Adipocyte (in vitro differentiated cells): ENCODE results near the gene SPC25.

Experiments
- DNase-seq: peaks from one replicate; pipeline ENCODE4 v3.0.0-alpha.2; 2015; ENCODE audit warnings: low read depth
- H3K27me3 ChIP-seq: replicated peaks from 2 replicates; pipeline ENCODE4 v1.7.0; 2013; ENCODE audit warnings: mild to moderate bottlenecking, low read length, moderate library complexity; ENCODE audit not compliant: control insufficient read depth, insufficient read depth
- H3K36me3 ChIP-seq: 2 replicates; pipeline ENCODE4 v1.7.0; 2013; ENCODE audit warnings: low read length, mild to moderate bottlenecking, moderate library complexity; ENCODE audit not compliant: control insufficient read depth, insufficient read depth, severe bottlenecking
- H3K4me1 ChIP-seq: 2 replicates; pipeline ENCODE4 v1.7.0; 2013; ENCODE audit warnings: mild to moderate bottlenecking, low read length, moderate library complexity; ENCODE audit not compliant: control insufficient read depth, insufficient read depth
- H3K4me3 ChIP-seq: 2 replicates; pipeline ENCODE4 v1.7.0; 2013; ENCODE audit warnings: mild to moderate bottlenecking, low read length, moderate library complexity
- H3K9ac ChIP-seq: 2 replicates; pipeline ENCODE4 v1.7.0; 2013; ENCODE audit warnings: mild to moderate bottlenecking, low read length, moderate library complexity
- H3K9me3 ChIP-seq: 2 replicates; pipeline ENCODE4 v1.7.0; 2013; ENCODE audit warnings: mild to moderate bottlenecking, low read length, moderate library complexity; ENCODE audit not compliant: control insufficient read depth

SPC25 gene

DNA sequence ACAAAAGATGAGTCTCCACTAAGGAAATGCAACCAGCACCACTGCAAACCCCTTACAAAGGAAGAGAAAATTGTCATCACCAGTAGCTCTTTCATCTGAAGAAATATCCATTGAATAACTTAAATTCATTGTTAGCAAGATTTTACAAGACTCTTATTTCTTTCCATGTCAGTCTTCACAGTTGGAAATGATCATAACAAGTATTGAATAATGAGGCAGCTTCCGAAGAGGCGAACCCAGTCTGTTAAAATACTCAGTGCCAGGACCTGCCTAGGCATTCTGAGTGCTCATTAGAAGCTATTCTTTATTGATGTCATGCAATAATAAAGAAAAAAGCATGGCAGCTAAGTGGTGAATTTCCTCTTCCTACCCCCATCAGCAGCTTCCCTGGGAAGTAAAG is 54.3 kb downstream of the SPC25 start:
- no peak for DNase-seq
- Histone ChIP-seq H3K9ac (no peak overlapping the region), H3K27me3 (no peaks in the 10 kb centered on the region), H3K4me3 (no peak overlapping the region), H3K36me3 (no peaks in the 10 kb centered on the region), H3K9me3 (peaks cover 4% of the 10 kb centered on the region), H3K4me1 (no peaks in the 10 kb centered on the region)

DNA sequence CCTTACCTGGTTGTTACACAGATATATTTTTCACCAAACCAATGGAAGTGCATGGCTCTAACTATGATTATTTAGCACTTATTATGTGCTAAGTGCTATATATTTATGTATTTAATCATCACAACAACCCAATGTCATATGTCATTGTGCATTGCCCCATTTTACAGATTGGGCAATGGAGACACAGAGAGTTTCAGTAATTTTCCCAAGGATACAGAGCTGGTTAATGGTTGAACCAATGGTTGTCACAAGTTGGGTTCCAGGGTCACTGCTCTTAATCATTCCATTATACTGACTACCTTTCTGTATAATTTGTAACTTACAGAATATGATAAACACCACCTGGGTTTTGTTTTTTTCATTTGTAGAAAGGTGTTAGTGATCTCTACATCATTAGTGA is 58.6 kb downstream of the SPC25 start:
- Histone ChIP-seq H3K9ac (no peak overlapping the region), H3K36me3 (no peaks in the 10 kb centered on the region), H3K4me1 (no peaks in the 10 kb centered on the region), H3K9me3 (peaks cover 4% of the 10 kb centered on the region), H3K27me3 (no peaks in the 10 kb centered on the region), H3K4me3 (no peak overlapping the region)
- DNase-seq = no peak

DNA sequence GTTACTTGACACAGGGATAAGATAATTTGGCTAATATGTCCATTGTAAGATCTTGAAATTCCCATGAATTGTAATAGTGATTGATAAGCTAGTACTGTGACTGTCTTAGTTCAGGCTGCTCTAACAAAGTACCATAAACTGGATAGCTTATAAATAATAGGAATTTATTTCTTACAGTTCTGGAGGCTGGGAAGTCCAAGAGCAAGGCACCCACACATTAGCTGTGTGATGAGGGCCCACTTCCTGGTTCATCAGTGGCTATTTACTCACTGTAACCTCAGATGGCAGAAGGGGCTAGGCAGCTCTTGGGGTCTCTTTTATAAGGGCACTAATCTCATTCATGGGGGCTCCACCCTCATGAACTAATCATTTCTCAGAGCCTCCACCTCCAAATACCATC is 59.3 kb downstream of the SPC25 start:
- H3K9me3 ChIP-seq = peaks cover 4% of the 10 kb centered on the region
- H3K9ac ChIP-seq = no peak overlapping the region
- no peak for DNase-seq
- H3K4me3 ChIP-seq = no peak overlapping the region
- H3K27me3 ChIP-seq = no peaks in the 10 kb centered on the region
- H3K36me3 ChIP-seq = no peaks in the 10 kb centered on the region
- H3K4me1 ChIP-seq = no peaks in the 10 kb centered on the region

DNA sequence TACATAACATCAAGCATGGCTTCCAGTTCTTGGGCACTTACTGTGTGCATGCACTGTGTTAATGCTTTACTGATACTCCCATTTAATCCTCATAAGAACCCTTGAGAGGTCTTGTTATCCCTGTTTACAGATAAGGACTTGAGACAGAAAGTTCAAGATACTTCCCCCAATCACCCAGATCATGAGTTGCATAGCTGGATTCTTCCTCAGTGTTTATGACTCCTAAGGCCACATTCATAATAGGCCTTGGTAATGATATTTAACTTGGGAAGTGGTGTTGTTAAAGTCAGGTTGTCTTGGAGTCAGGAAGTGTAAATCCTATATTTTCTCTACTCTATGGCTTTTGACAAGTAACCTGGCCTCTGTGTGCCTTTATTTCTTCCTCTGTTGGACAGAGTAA is 65.1 kb downstream of the SPC25 start:
- Histone ChIP-seq H3K27me3 (peaks cover 2% of the 10 kb centered on the region), H3K4me3 (no peak overlapping the region), H3K36me3 (no peaks in the 10 kb centered on the region), H3K9ac (no peak overlapping the region), H3K4me1 (no peaks in the 10 kb centered on the region), H3K9me3 (no peaks in the 10 kb centered on the region)
- DNase-seq = no peak

DNA sequence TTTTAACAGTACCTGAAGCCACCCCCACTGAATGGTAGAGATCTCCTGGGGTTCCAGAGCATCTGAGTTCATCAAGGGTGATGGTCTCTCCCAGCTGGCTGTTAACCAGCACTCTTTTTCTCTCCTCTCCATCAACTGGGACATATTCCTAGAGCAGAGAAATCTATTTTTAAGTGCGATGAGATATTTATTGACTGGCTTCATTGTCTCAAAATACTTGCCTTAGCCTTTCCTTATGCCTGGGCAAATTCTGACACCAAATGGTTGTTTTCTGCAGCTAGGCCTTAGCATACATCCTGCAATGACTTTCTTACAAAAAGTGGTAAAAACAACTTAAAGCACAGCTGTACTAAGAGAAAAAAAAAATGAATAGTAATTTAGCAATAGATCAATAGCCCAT is 68.2 kb downstream of the SPC25 start:
- no peak for DNase-seq
- no peaks in the 10 kb centered on the region for H3K9me3 ChIP-seq

DNA sequence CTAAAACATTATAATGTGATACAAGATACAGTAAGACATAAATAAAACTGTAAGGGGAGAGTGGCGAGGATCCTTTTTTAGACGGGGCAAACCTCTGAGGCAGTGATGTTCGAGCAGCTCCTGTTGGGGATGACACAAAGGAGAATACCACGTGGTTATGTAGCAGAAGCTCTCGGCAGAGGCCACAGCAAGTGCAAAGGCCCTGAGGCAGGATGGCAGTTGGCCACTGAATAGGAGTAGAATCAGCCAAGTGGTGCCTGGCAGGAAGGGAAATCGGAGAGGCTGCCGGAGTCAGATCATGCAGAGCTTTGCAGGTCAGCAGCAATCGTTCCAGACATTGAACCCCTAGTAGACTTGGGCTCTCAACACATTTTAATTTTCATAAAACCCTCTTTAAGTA is 68.7 kb downstream of the SPC25 start:
- Histone ChIP-seq H3K36me3 (no peaks in the 10 kb centered on the region), H3K4me3 (no peak overlapping the region), H3K4me1 (peaks cover 6% of the 10 kb centered on the region), H3K27me3 (peaks cover 2% of the 10 kb centered on the region), H3K9ac (no peak overlapping the region), H3K9me3 (no peaks in the 10 kb centered on the region)
- DNase-seq = no peak

More for the DNA sequence above, 68.2 kb downstream of the SPC25 start:
- Histone ChIP-seq H3K4me1 (peaks cover 2% of the 10 kb centered on the region), H3K27me3 (peaks cover 2% of the 10 kb centered on the region), H3K9ac (no peak overlapping the region), H3K4me3 (no peak overlapping the region), H3K36me3 (no peaks in the 10 kb centered on the region)
